Measurements from ENCODE around the gene MNX1. TPM values are rescaled to one million over a fixed set of nuclear protein-coding genes. Genes with fewer than 3 reads are reported as not detected.

MNX1 gene
- total RNA-seq, 1 donor from 2014 or later: not detected

DNA sequence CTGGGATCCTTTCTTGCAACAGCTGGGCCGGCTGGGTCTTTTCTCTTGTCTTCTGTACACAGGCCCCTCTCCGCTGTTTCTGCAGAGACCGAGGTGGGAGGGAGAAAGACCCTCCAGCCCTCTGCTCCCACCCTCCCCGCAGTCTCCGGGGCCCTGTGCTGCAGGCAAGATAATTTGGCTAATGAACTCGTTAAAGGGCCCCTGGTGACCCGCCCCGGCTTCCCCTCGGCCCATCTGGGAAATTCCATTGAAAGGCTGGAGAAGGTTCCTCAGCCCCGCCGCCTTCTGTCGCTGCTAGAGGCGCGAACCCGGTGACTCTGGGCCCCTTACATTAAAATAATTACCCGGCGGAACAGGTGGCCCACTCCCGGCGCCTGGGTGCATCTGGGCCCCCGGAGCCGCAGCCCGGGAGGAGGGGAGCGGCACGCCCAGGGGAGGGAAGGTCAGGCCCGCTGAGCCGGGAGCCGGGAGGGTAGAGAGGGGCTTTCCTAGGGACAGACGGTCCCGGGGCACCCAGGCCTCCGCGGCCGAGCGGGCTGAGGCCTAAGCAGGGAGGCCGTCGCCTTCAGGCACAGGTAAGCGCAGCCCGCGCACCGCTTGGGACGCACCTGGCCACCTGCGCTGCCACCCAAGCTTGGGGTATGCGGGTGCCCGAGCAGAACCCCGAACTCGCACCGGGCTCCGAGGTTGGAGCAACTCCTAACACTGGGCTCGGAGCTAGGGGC, 7.3 kb upstream of the MNX1 start:
- DNase-seq (ENCODE audit: missing footprints): no peak
- intact Hi-C loops (cut with DNase I): no loop called here

DNA sequence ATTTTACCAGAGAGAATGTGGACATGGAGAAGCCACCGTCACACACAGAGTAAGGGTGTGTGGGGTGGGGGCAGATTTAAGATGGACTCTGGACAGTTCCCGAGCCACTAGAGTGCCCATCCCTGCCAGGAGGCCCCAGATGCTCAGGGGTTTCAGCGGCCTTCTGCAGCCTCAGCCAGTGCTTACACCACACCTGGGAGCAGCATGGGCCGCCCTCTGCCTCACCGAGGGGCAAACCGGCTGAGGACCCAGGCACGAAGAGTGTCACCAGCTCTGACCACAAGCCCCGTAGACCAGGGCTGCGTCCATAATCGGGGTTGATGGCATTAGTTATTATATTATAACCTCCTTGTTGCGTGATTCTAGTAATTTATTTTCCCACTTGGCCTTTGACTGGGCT, 6.7 kb upstream of the MNX1 start:
- DNase-seq (ENCODE audit: missing footprints) (peak; percentile 65), ATAC-seq (no peak)
- intact Hi-C loops (cut with DNase I): no loop called here

More for the DNA sequence above, 7.3 kb upstream of the MNX1 start:
- ATAC-seq: no peak

- DNase-seq (ENCODE audit: missing footprints): no peak
- no peak for ATAC-seq
- intact Hi-C loops (cut with DNase I): no loop called here
Measured at GRCh38 chr7:157016352-157017041, 6.0 kb upstream of the MNX1 start.

GRCh38 chr7:157016024-157016351, 5.5 kb upstream of the MNX1 start:
- intact Hi-C loops (cut with DNase I): no loop called here
- no peak for ATAC-seq

DNA sequence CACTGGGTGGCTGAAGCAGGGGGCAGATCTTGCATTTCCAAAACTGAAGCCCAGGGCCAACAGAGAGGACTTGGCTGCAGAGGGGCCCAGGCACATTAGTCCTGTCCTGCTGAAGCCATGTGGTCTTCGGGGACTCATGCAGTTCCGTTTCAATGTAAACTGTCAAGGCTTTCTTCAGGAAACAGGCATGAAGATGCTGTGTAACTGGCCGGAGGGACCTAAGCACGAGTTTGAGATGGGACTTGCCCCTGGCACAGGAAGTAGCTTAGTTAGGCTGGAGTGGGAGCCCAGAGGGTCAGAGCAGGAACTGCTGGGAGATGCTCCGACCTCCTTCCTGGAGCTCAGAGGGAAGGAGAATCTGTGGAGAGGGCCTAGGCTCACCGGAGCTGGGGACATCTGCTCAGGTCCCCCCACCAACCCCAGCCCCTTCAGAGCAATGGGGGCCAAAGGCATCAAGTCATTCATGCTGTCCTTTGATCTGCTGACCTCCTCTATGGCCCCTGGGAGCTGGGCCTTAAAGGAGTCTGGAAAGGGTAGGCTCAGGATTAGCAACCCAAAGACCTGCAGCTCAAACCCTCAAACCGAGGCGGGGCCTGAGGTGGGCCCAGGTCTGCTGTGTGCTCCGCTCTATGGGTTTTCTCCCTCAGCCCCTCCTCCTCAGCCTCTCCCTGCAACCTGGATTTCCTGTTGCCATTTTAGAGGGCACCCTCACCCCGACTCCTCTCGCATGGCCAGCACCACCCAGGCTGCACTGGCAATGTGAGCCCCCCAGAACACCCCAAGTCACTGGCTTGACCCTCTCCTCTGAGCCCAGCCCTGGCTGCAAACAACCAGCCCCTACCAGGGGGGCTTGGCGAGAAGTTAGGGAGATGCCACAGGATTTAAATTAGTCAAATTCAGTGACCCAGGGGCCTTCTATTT, 4.4 kb upstream of the MNX1 start:
- DNase-seq (ENCODE audit: missing footprints) (peak; percentile 50), ATAC-seq (no peak)
- intact Hi-C loops (cut with DNase I): no loop called here

More at GRCh38 chr7:157016024-157016351, 5.5 kb upstream of the MNX1 start:
- DNase-seq (ENCODE audit: missing footprints): no peak

DNA sequence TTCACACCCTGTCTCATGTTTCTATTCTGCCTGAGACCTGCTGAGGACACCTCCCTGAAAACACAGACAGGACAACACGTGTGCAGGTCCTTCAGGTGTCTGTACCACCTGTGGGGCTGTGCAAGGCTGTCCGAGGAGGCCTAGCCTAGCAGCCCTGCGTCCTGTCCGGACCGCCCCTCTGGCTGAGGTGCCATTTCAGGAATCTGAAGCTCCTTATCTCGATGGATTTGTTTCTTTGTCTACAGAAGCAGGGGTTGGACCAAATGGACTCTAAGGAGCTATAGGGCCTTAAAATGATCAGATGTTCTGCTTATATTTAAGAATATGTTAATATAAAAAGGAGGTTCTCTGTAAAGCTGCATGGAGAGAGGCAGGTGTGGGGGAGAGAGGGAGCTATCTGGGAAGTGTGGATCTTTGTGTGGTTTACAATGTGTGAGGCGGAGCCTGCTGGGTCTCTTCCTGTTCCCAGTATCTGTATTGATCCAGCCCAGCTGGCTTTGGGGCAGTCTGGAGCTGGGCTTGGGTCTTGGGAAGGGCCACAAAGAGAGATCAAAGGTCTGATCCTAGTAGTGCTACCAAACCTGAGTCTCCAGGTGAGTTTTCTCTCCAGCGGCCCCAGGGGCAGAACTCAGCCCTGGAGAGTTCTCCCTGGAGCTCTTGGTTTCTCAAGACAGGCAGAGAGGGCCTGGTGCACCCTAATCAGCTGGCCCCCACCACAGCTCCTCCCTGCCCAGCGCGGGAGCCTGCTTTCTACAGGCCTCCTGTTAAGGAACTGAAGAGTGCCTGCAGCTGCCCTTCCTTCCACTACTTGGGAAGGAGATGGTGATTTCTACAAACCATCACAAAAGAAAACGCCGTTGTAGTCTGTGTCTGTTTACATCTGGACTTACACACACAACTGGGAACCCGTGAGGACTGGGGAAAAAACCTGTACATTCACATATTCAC, 3.4 kb upstream of the MNX1 start:
- intact Hi-C loops (cut with DNase I): no loop called here
- ATAC-seq (no peak), DNase-seq (ENCODE audit: missing footprints) (peak; percentile 22)

DNA sequence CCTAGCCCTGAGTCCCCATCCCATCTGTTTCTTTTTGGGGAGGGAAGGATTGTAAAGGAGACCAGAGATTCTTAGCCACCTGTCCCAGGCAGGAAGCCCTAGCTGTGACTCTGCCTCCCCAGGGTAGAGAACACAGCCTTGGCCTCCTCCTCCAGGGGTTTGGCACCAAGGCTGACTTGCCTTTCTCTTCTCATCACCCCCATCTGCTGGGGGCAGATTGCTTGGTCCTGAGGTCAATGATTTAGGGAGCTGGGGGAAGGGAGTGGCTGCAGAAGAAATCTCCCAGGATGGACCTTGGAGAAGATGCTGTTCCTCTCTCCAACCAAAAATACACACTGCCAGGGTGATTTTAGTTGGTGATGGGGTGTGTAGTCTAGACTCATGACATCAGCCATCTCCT, 2.6 kb upstream of the MNX1 start:
- ATAC-seq (no peak), DNase-seq (ENCODE audit: missing footprints) (no peak)
- intact Hi-C loops (cut with DNase I): no loop called here

GRCh38 chr7:157012113-157012547, 1.7 kb upstream of the MNX1 start:
- ATAC-seq (no peak), DNase-seq (ENCODE audit: missing footprints) (no peak)
- intact Hi-C loops (cut with DNase I): no loop called here

DNA sequence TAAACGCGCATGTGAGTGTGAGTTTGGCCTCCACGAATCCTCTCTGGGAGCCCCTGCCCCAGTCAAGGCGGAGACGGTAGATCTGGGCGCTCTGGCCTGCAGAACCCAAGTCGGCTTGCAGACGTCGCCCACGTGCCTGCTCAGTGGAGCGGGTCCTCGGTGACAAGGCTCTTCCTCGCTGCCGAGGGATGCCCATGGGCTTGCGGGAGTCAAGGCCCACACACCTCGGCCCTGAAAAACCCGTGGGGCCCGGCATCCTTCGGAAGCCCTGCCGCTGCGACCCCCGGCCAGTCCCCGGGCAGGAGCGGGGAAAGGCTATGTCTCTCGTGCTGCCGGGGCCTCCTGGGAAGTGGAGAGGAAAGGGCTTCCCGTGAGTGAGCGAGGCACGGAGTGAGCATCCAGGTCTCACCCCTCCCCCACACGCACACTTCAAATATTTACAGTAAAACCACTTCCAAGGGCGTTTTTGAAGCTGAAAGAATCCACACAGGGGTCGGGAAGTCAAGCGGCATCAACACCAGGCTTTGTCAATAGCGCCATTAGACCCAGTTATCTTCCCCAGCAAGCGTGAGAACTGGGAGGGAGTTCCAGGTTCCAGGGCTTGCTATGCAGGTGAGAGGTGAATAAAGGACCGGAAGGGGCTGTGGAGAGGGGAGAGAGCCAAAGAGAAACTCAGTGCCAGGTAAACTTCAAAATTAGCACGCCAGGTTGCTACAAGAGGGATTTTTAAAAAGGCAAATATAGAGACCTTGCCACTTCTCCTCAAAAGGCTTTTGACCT, 1.1 kb upstream of the MNX1 start:
- peak; percentile 42 for DNase-seq (ENCODE audit: missing footprints)
- no peak for ATAC-seq
- intact Hi-C loops (cut with DNase I): no loop called here

DNA sequence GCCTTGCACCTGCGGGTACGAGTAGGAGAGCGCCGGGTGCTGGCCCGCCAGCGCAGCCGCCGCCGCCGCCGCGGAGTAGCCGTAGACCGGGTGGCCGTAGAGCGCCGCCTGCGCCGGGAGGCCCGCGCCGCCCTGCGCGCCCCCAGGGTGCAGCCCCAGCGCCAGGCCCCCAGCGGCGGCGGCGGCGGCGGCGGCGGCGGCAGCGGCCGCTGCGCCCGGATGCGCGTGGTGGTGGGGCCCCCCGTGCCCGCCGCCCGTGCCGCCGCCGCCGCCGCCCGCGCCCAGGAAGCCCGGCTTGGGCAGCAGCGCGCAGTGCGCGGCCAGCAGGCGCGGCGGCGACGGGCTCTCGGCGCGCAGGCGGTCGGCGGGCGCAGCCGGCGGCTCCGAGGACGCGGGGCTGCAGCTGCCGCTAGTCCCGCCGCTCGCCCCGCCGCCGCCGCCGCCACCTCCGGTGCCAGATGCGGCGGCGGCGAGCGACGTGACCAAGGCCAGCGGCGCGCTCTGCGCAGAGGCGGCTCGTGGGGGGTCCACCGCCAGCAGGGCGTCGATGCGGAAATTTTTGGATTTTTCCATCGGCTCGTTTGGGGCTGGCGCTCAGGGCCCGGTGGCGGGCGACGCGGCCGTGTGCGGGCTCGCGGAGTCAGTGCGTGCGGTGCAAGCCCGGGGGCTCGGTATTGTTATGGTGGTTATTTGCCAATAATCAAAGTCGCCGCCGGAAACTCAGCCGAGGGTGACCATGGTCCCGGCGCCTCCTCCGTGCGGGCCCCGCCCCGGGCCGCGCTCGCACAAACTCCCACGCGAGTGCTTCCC, 480 bp downstream of the MNX1 start:
- ATAC-seq (no peak), DNase-seq (ENCODE audit: missing footprints) (no peak)
- intact Hi-C loops (cut with DNase I): no loop called here

DNA sequence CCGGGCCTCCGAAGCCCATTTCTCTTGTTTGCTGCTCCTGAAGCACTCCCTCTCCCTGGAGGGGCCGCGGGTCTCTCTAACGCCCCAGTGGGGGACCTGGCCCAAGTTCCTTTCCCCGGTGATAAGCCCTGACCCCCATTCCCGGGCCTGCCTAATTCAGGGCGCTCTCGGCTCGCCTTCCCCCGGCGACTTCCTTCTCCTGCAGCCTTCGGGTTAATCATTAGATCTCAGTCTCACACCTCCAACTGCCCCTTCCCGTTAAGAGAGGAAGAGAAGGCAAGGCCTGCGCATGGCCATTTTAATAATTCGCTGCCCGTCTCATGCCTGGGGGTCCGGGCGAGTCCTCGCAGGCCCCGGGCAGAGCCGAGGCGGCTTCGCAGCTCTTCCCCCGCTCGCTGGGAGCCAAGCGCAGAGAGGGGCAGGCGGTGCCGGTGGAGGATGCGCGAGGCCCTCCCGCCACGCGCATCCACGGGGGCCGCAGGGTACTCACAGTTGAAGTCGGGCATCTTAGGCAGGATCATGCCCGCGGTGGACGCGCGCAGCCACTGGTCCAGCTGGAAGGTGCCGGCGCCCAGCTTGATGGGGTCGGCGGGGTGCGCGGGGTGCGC, 1.2 kb downstream of the MNX1 start:
- no peak for ATAC-seq
- no peak for DNase-seq (ENCODE audit: missing footprints)
- intact Hi-C loops (cut with DNase I): no loop called here

DNA sequence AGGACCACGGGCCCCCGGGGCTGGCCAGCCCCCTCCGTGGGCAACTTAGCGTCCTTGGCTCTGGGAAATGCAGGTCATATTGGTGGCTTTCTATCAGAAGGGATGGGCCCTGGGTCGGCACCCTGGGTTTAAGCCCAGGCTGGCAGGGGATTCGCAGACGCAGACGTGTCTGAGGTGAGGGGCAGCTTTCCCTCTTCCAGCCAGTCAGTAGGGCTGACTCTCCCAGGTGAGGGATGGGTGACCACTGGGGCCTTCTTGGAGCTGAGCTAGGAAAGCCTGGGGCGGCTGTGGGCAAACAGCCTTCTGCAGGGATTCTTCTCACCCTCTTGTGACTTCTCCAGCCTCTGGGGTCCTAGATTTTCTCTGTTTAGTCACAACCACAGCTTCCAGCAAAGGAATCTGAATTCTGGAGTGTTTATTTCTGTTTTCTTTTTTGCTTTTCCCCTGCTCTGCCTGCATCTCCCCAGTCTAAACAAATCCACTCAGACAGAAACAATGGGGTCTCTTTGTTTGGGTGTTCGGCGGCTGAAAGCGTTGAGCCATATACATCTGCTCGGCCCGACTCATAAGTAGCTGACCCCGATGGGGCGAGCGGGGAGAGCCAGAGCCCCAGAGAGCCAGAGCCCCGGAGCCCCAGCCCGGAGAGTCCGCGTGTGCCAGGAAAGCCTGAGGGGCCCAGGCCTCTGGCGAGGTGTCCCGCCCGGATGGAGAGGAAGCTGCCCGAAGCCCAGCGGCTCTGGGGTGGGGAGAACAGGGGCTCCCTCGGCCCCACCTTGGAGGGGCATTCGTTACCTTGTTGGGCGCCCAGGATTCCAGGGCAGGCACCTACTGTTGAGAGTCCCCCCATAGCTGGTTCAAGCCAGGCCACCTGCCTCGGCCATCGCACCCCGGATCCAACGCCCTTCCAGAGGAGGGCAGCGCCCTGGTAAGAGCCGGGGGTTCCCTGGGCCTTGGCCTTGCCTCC, 2.0 kb downstream of the MNX1 start:
- ATAC-seq (no peak), DNase-seq (ENCODE audit: missing footprints) (no peak)
- intact Hi-C loops (cut with DNase I): no loop called here

GRCh38 chr7:157007470-157008066, 2.9 kb downstream of the MNX1 start:
- intact Hi-C loops (cut with DNase I): no loop called here
- ATAC-seq (no peak), DNase-seq (ENCODE audit: missing footprints) (no peak)

- ATAC-seq: no peak
- intact Hi-C loops (cut with DNase I): no loop called here
- no peak for DNase-seq (ENCODE audit: missing footprints)
Measured at GRCh38 chr7:157006829-157007469, 3.5 kb downstream of the MNX1 start.
